Fibroblast of skin of abdomen (primary cell): Measurements from ENCODE around the gene NR3C2.

Experiments
- DNase-seq: peaks from one replicate; pipeline ENCODE4 v3.0.0-alpha.2; 2013

Gene NR3C2

GRCh38 chr4:148302416-148302815 is 139.8 kb downstream of the NR3C2 start:
- DNase-seq, result no peak

GRCh38 chr4:148300877-148301276 is 141.3 kb downstream of the NR3C2 start:
- no peak for DNase-seq

- DNase-seq, result no peak
These were observed 142.9 kb downstream of the NR3C2 start for GRCh38 chr4:148299337-148299736.

- no peak for DNase-seq
These were observed 145.7 kb downstream of the NR3C2 start for GRCh38 chr4:148296498-148296897.

- no peak for DNase-seq
These were observed 146.6 kb downstream of the NR3C2 start for GRCh38 chr4:148295642-148296041.

GRCh38 chr4:148293571-148293970 is 148.6 kb downstream of the NR3C2 start:
- no peak for DNase-seq

- DNase-seq, result no peak
These were observed 149.5 kb downstream of the NR3C2 start for GRCh38 chr4:148292686-148293085.

- DNase-seq, result no peak
These were observed 152.5 kb downstream of the NR3C2 start for GRCh38 chr4:148289740-148290139.

- DNase-seq, result no peak
These were observed 153.8 kb downstream of the NR3C2 start for GRCh38 chr4:148288448-148288847.

GRCh38 chr4:148287111-148287510 is 155.1 kb downstream of the NR3C2 start:
- DNase-seq, result no peak

- DNase-seq, result no peak
These were observed 156.2 kb downstream of the NR3C2 start for GRCh38 chr4:148286012-148286411.

GRCh38 chr4:148283665-148284064 is 158.5 kb downstream of the NR3C2 start:
- DNase-seq, result no peak

- DNase-seq, result no peak
These were observed 163.9 kb downstream of the NR3C2 start for GRCh38 chr4:148278310-148278709.

GRCh38 chr4:148275266-148275665 is 166.9 kb downstream of the NR3C2 start:
- no peak for DNase-seq

- no peak for DNase-seq
These were observed 168.7 kb downstream of the NR3C2 start for GRCh38 chr4:148273501-148273986.

GRCh38 chr4:148271166-148271565 is 171.0 kb downstream of the NR3C2 start:
- DNase-seq, result no peak

GRCh38 chr4:148270630-148271029 is 171.6 kb downstream of the NR3C2 start:
- DNase-seq, result no peak

GRCh38 chr4:148268835-148269234 is 173.4 kb downstream of the NR3C2 start:
- DNase-seq, result no peak

GRCh38 chr4:148266921-148267320 is 175.3 kb downstream of the NR3C2 start:
- no peak for DNase-seq

GRCh38 chr4:148266240-148266639 is 176.0 kb downstream of the NR3C2 start:
- no peak for DNase-seq

- DNase-seq, result no peak
These were observed 176.6 kb downstream of the NR3C2 start for GRCh38 chr4:148265627-148266026.

- no peak for DNase-seq
These were observed 178.4 kb downstream of the NR3C2 start for GRCh38 chr4:148263802-148264201.

- DNase-seq, result no peak
These were observed 179.1 kb downstream of the NR3C2 start for GRCh38 chr4:148263127-148263526.

GRCh38 chr4:148261848-148262247 is 180.4 kb downstream of the NR3C2 start:
- DNase-seq, result no peak

- no peak for DNase-seq
These were observed 182.4 kb downstream of the NR3C2 start for GRCh38 chr4:148259841-148260240.

GRCh38 chr4:148258535-148258934 is 183.7 kb downstream of the NR3C2 start:
- DNase-seq, result no peak
